HCT116 (cell line): ENCODE results near the gene OR4D2. TPM values are rescaled to one million over a fixed set of nuclear protein-coding genes. Genes with fewer than 3 reads are reported as not detected.

ENCODE experiments used
- ATAC-seq: fragments of 200-7000 bp; cut with Tn5 transposase; 2 replicates; pipeline ENCODE4 v1.9.1; 2020; ENCODE audit warnings: mild to moderate bottlenecking, moderate library complexity
- BruUV-seq: library from RNA; stranded (reverse); fragments of 400-500 nt; replicated peaks from 2 replicates; lab custom pipeline; 2021; lab: Mats Ljungman, UMichigan
- CTCF ChIA-PET: fragments of 300-600 bp; sonication (Branson Sonifier 250); formaldehyde crosslinking; loops from one replicate; lab custom pipeline; 2021; ENCODE audit warnings: antibody characterized with exemption; lab: Charles Lee
- POLR2A ChIA-PET: fragments of 300-600, 350-600 bp; sonication (Branson Sonifier 250); formaldehyde crosslinking; loops from one replicate; lab custom pipeline; 2021; ENCODE audit warnings: antibody characterized with exemption; lab: Charles Lee
- RAD21 ChIA-PET, 2 experiments: fragments of 300-600 bp; sonication (Branson Sonifier 250); formaldehyde crosslinking; loops; one replicate each; lab custom pipeline; 2023; ENCODE audit warnings: low total read pairs in 2 of 2; ENCODE audit not compliant: uncharacterized antibody in 2 of 2, unreplicated experiment in 2 of 2, low non-redundant PET in 1 of 2; lab: Charles Lee
- DNase-seq: peaks from one replicate; pipeline ENCODE4 v3.0.0-alpha.2; 2010; ENCODE audit warnings: low read depth, low spot score
- H2AFZ ChIP-seq: fragments of 200-600 bp; shearing (Covaris generic), sonication (generic); 2 replicates; pipeline ENCODE4 v1.6.1; 2017; ENCODE audit warnings: low read depth, mixed run types, mixed read lengths, antibody characterized with exemption, low read length; ENCODE audit not compliant: poor library complexity, severe bottlenecking
- H3K27ac ChIP-seq: 2 replicates; pipeline ENCODE4 v1.5.1; 2012; ENCODE audit warnings: low read depth, low read length
- H3K27me3 ChIP-seq: fragments of 200-600 bp; sonication (generic); 2 replicates; pipeline ENCODE4 v1.6.1; 2016; ENCODE audit warnings: mixed run types, low read length, mixed read lengths; ENCODE audit not compliant: insufficient read depth
- H3K36me3 ChIP-seq, 2 experiments: fragments of 200-500 bp in 1 of 2; fragments of 200-600 bp in 1 of 2; sonication (Bioruptor generic) in 1 of 2; sonication (generic) in 1 of 2; 2 replicates each; pipeline versions ENCODE4 v1.5.1 to v1.6.1; 2014 to 2016; ENCODE audit warnings: low read length in 2 of 2, inconsistent platforms in 1 of 2, mixed read lengths in 1 of 2, mixed run types in 1 of 2; ENCODE audit not compliant: insufficient read depth in 2 of 2, control insufficient read depth in 1 of 2
- H3K4me1 ChIP-seq, 2 experiments: fragments of 200-600 bp in 1 of 2; sonication (generic) in 1 of 2; 2 replicates each; pipeline versions ENCODE4 v1.5.1 to v1.6.1; 2012 to 2017; ENCODE audit warnings: low read length in 2 of 2, inconsistent platforms in 1 of 2, mild to moderate bottlenecking in 1 of 2, mixed read lengths in 1 of 2, mixed run types in 1 of 2, moderate library complexity in 1 of 2; ENCODE audit not compliant: insufficient read depth in 2 of 2, control insufficient read depth in 1 of 2
- H3K4me2 ChIP-seq: fragments of 200-600 bp; sonication (generic); 2 replicates; pipeline ENCODE4 v1.6.1; 2017; ENCODE audit warnings: mixed run types, low read length, mixed read lengths
- H3K4me3 ChIP-seq, 2 experiments: fragments of 200-600 bp in 1 of 2; sonication (generic) in 1 of 2; replicated peaks in 1 of 2; 2 replicates each; pipeline ENCODE4 v1.5.1; 2011 to 2016; ENCODE audit warnings: low read length in 2 of 2, control low read depth in 1 of 2, low read depth in 1 of 2, mild to moderate bottlenecking in 1 of 2, mixed read lengths in 1 of 2, mixed run types in 1 of 2
- H3K79me2 ChIP-seq: fragments of 200-600 bp; sonication (generic); 2 replicates; pipeline ENCODE4 v1.6.1; 2017; ENCODE audit warnings: mild to moderate bottlenecking, mixed run types, low read length, moderate library complexity, mixed read lengths; ENCODE audit not compliant: insufficient read depth
- H3K9ac ChIP-seq: fragments of 200-600 bp; sonication (generic); 2 replicates; pipeline ENCODE4 v1.6.1; 2016; ENCODE audit warnings: low read length, mixed read lengths
- H3K9me2 ChIP-seq: fragments of 200-600 bp; sonication (generic), shearing (Covaris generic); 2 replicates; pipeline ENCODE4 v1.6.1; 2017; ENCODE audit warnings: mixed run types, mild to moderate bottlenecking, moderate library complexity; ENCODE audit not compliant: insufficient read depth
- H3K9me3 ChIP-seq, 2 experiments: fragments of 200-500 bp in 1 of 2; fragments of 200-600 bp in 1 of 2; sonication (Bioruptor generic) in 1 of 2; sonication (generic) in 1 of 2; 2 replicates each; pipeline ENCODE4 v1.6.1; 2014 to 2017; ENCODE audit warnings: low read length in 2 of 2, mixed read lengths in 2 of 2, inconsistent platforms in 1 of 2, low read depth in 1 of 2, mild to moderate bottlenecking in 1 of 2, mixed run types in 1 of 2, moderate library complexity in 1 of 2; ENCODE audit not compliant: control insufficient read depth in 1 of 2, insufficient read depth in 1 of 2
- H4K20me1 ChIP-seq: fragments of 200-600 bp; sonication (generic), shearing (Covaris generic); 2 replicates; pipeline ENCODE4 v1.6.1; 2017; ENCODE audit warnings: mixed run types, mild to moderate bottlenecking, moderate library complexity; ENCODE audit not compliant: insufficient read depth
- CBX3 ChIP-seq: IDR thresholded peaks from 2 replicates; pipeline ENCODE4 v1.6.1; 2012; ENCODE audit warnings: low read depth
- CEBPB ChIP-seq: IDR thresholded peaks from 2 replicates; pipeline ENCODE4 v1.6.1; 2012; ENCODE audit warnings: low read depth
- EGR1 ChIP-seq: IDR thresholded peaks from 2 replicates; pipeline ENCODE4 v1.6.1; 2012; ENCODE audit warnings: low read depth
- EZH2phosphoT487 ChIP-seq: fragments of 200-600 bp; IDR thresholded peaks from 2 replicates; pipeline ENCODE4 v1.6.1; 2018; ENCODE audit warnings: antibody characterized with exemption, borderline replicate concordance
- FOSL1 ChIP-seq: IDR thresholded peaks from 2 replicates; pipeline ENCODE4 v1.6.1; 2012; ENCODE audit warnings: low read depth
- JUND ChIP-seq: IDR thresholded peaks from 2 replicates; pipeline ENCODE4 v1.6.1; 2012
- RAD21 ChIP-seq: IDR thresholded peaks from 2 replicates; pipeline ENCODE4 v1.6.1; 2012; ENCODE audit warnings: low read depth, mild to moderate bottlenecking
- SIN3A ChIP-seq: IDR thresholded peaks from 2 replicates; pipeline ENCODE4 v1.6.1; 2012; ENCODE audit warnings: low read depth
- SP1 ChIP-seq: IDR thresholded peaks from 2 replicates; pipeline ENCODE4 v1.6.1; 2012; ENCODE audit warnings: low read depth
- SRF ChIP-seq: IDR thresholded peaks from 2 replicates; pipeline ENCODE4 v1.6.1; 2012; ENCODE audit warnings: low read depth
- TCF7L2 ChIP-seq: IDR thresholded peaks from 2 replicates; pipeline ENCODE4 v1.7.0; 2011; ENCODE audit warnings: borderline replicate concordance, inconsistent platforms; ENCODE audit not compliant: insufficient read depth, insufficient read length; ENCODE audit errors: extremely low read depth
- YY1 ChIP-seq: IDR thresholded peaks from 2 replicates; pipeline ENCODE4 v1.6.1; 2011; ENCODE audit warnings: low read length, low read depth, moderate library complexity, mild to moderate bottlenecking; ENCODE audit not compliant: insufficient replicate concordance; ENCODE audit errors: extremely low read depth
- ZFX ChIP-seq: fragments of 450-650 bp; IDR thresholded peaks from 2 replicates; pipeline ENCODE4 v1.6.1; 2017
- ZNF274 ChIP-seq: fragments of 200-500 bp; sonication (Bioruptor generic); IDR thresholded peaks from 2 replicates; pipeline ENCODE4 v1.6.1; 2014; ENCODE audit warnings: mild to moderate bottlenecking, low read depth, low read length, inconsistent platforms
- intact Hi-C: fragments of 100-400 bp; cut with micrococcal nuclease; formaldehyde crosslinking; loops from 2 replicates; pipeline ENCODE4 v1.10.0; 2022
- total RNA-seq: library from RNA; stranded (reverse); gene quantifications from one replicate; pipeline ENCODE4 v1.2.1, GENCODE V29; 2021; ENCODE audit not compliant: unreplicated experiment
- TF ChIP-seq, protein P1 (sequence below): IDR thresholded peaks from 2 replicates; pipeline ENCODE4 v1.6.1; 2012
- TF ChIP-seq, protein P2 (sequence below): IDR thresholded peaks from 2 replicates; pipeline ENCODE4 v1.6.1; 2012
- TF ChIP-seq, protein P3 (sequence below), 3 experiments: fragments of 200-600 bp in 1 of 3; sonication (generic) in 1 of 3; IDR thresholded peaks in 2 of 3; conservative IDR thresholded peaks in 1 of 3; 2 replicates each; pipeline ENCODE4 v1.5.1; 2012 to 2017; ENCODE audit warnings: low read depth in 2 of 3, low read length in 2 of 3, antibody characterized with exemption in 1 of 3, borderline replicate concordance in 1 of 3, control low read depth in 1 of 3, mild to moderate bottlenecking in 1 of 3, mixed read lengths in 1 of 3, mixed run types in 1 of 3, moderate library complexity in 1 of 3; ENCODE audit not compliant: insufficient read depth in 1 of 3

OR4D2 gene
- total RNA-seq, 1 experiment from 2014 or later: not detected

DNA sequence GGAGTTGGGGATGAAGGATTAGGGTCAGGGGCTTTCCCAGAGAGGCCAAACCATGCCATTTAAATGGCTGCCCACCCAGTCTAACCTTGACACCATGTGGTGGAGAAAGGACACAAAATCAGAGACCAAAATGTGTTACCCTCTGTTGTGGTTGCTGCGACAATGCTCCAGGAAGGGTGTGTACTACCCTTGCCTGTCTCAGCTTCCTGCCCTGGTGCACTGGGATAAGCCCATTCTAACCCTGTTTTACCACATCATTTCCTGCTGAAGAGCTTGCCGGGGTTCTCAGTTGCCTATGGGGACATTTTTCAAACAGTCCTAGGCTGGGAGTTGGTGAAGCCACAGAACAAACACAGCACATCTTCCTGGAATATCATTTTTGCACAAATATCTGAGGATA, 13.7 kb upstream of the OR4D2 start:
- H3K4me3 ChIP-seq: no peak overlapping the region
- no peak overlapping the region for H3K27ac ChIP-seq
- H3K9me2 ChIP-seq: no peaks in the 10 kb centered on the region
- H3K4me2 ChIP-seq: no peak overlapping the region
- no peak for TF ChIP-seq RAD21
- no peak for TF ChIP-seq CBX3
- TF ChIP-seq JUND: no peak
- no peak for TF ChIP-seq SIN3A
- TF ChIP-seq EZH2phosphoT487: no peak
- no peak for TF ChIP-seq SP1
- TF ChIP-seq, protein P1, sequence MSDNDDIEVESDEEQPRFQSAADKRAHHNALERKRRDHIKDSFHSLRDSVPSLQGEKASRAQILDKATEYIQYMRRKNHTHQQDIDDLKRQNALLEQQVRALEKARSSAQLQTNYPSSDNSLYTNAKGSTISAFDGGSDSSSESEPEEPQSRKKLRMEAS: no peak
- TF ChIP-seq, protein P2, sequence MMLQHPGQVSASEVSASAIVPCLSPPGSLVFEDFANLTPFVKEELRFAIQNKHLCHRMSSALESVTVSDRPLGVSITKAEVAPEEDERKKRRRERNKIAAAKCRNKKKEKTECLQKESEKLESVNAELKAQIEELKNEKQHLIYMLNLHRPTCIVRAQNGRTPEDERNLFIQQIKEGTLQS: no peak
- TF ChIP-seq FOSL1: no peak
- no peak for TF ChIP-seq TCF7L2
- no peak for TF ChIP-seq SRF
- no peak for TF ChIP-seq YY1
- TF ChIP-seq ZNF274: no peak
- TF ChIP-seq CEBPB: no peak
- TF ChIP-seq ZFX: no peak
- TF ChIP-seq, protein P3, sequence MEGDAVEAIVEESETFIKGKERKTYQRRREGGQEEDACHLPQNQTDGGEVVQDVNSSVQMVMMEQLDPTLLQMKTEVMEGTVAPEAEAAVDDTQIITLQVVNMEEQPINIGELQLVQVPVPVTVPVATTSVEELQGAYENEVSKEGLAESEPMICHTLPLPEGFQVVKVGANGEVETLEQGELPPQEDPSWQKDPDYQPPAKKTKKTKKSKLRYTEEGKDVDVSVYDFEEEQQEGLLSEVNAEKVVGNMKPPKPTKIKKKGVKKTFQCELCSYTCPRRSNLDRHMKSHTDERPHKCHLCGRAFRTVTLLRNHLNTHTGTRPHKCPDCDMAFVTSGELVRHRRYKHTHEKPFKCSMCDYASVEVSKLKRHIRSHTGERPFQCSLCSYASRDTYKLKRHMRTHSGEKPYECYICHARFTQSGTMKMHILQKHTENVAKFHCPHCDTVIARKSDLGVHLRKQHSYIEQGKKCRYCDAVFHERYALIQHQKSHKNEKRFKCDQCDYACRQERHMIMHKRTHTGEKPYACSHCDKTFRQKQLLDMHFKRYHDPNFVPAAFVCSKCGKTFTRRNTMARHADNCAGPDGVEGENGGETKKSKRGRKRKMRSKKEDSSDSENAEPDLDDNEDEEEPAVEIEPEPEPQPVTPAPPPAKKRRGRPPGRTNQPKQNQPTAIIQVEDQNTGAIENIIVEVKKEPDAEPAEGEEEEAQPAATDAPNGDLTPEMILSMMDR (IDR thresholded peaks at IDR 0.05 in 2 of 3, conservative IDR thresholded peaks at IDR 0.05 in 1 of 3; ENCODE audit: borderline replicate concordance in 1 of 3, insufficient read depth in 1 of 3, low read depth in 2 of 3, low read length in 2 of 3): no peak
- TF ChIP-seq EGR1: no peak
- H4K20me1 ChIP-seq: no peaks in the 10 kb centered on the region
- H3K27me3 ChIP-seq: peaks cover 69% of the 10 kb centered on the region
- no peaks in the 10 kb centered on the region for H3K36me3 ChIP-seq
- ATAC-seq: no peak
- ChIA-PET POLR2A (no interaction called here), RAD21 (no interaction called here), CTCF (no interaction called here)
- no peak overlapping the region for H3K9ac ChIP-seq
- H3K9me3 ChIP-seq: no peaks in the 10 kb centered on the region
- DNase-seq: no peak
- intact Hi-C loops: no loop called here
- H2AFZ ChIP-seq: no peak overlapping the region
- no TSS peak for BruUV-seq
- H3K4me1 ChIP-seq: no peaks in the 10 kb centered on the region
- H3K79me2 ChIP-seq: no peaks in the 10 kb centered on the region
